CD4-positive, alpha-beta memory T cell (primary cell): ENCODE measurements around the gene RBPMS2. TPM values are rescaled to one million over a fixed set of nuclear protein-coding genes. Genes with fewer than 3 reads are reported as not detected.
A peak's percentile ranks its signal among the peaks of the same experiment; 100 is the strongest.

Source experiments
- CTCF ChIA-PET: fragments of 350-600 bp; sonication (Branson Sonifier 250); formaldehyde crosslinking; loops from one replicate; lab custom pipeline; 2021; ENCODE audit warnings: inconsistent platforms; ENCODE audit not compliant: partially characterized antibody; lab: Charles Lee
- POLR2A ChIA-PET: fragments of 350-600 bp; sonication (Branson Sonifier 250); formaldehyde crosslinking; loops from one replicate; lab custom pipeline; 2021; ENCODE audit not compliant: partially characterized antibody; lab: Charles Lee
- DNase-seq, 5 donors: peaks; one replicate each; pipeline versions ENCODE4 v3.0.0 to v3.0.0-alpha.2; 2020 to 2022; ENCODE audit warnings: mixed read lengths in 1 of 5
- H3K27ac ChIP-seq: one replicate; pipeline ENCODE4 v1.7.0; 2013; ENCODE audit warnings: low read depth, low read length
- H3K27me3 ChIP-seq: 2 replicates; pipeline ENCODE4 v1.7.0; 2013; ENCODE audit warnings: mild to moderate bottlenecking, low read length, moderate library complexity; ENCODE audit not compliant: insufficient read depth
- H3K36me3 ChIP-seq: 2 replicates; pipeline ENCODE4 v1.7.0; 2013; ENCODE audit warnings: mild to moderate bottlenecking, low read length, moderate library complexity; ENCODE audit not compliant: insufficient read depth
- H3K4me1 ChIP-seq: 2 replicates; pipeline ENCODE4 v1.7.0; 2013; ENCODE audit warnings: mild to moderate bottlenecking, low read length, moderate library complexity; ENCODE audit not compliant: insufficient read depth
- H3K4me3 ChIP-seq, 2 donors: one replicate each; pipeline ENCODE4 v1.7.0; 2013; ENCODE audit warnings: low read length in 2 of 2, mild to moderate bottlenecking in 1 of 2
- H3K9me3 ChIP-seq, 2 donors: one replicate each; pipeline ENCODE4 v1.7.0; 2013; ENCODE audit warnings: low read length in 2 of 2, control low read depth in 1 of 2; ENCODE audit not compliant: control insufficient read depth in 1 of 2
- H3K27ac Mint-ChIP-seq, 7 donors: one replicate each; pipeline ENCODE4 v1.8.0; 2020 to 2021; ENCODE audit warnings: mixed read lengths in 7 of 7, mild to moderate bottlenecking in 6 of 7, inconsistent platforms in 3 of 7, moderate library complexity in 3 of 7
- H3K27me3 Mint-ChIP-seq, 2 donors: one replicate each; pipeline ENCODE4 v1.8.0; 2020 to 2021; ENCODE audit warnings: mixed read lengths in 2 of 2
- H3K36me3 Mint-ChIP-seq, 2 donors: one replicate each; pipeline ENCODE4 v1.8.0; 2020 to 2021; ENCODE audit warnings: mixed read lengths in 2 of 2, inconsistent platforms in 1 of 2, mild to moderate bottlenecking in 1 of 2
- H3K4me1 Mint-ChIP-seq, 4 donors: one replicate each; pipeline ENCODE4 v1.8.0; 2020 to 2021; ENCODE audit warnings: mixed read lengths in 4 of 4, mild to moderate bottlenecking in 1 of 4
- H3K4me3 Mint-ChIP-seq, 8 donors: one replicate each; pipeline ENCODE4 v1.8.0; 2020 to 2021; ENCODE audit warnings: mixed read lengths in 8 of 8, mild to moderate bottlenecking in 7 of 8, moderate library complexity in 6 of 8, inconsistent platforms in 3 of 8
- H3K9me3 Mint-ChIP-seq, 8 donors: one replicate each; pipeline ENCODE4 v1.8.0; 2020 to 2021; ENCODE audit warnings: mixed read lengths in 8 of 8, mild to moderate bottlenecking in 5 of 8, inconsistent platforms in 3 of 8, moderate library complexity in 1 of 8
- intact Hi-C: fragments of 100-400 bp; cut with micrococcal nuclease; formaldehyde crosslinking; loops from one replicate; pipeline ENCODE4 v1.15.1; 2023
- polyA plus RNA-seq, 2 donors: library from polyadenylated mRNA; unstranded; fragments of 300-500 nt; fragmentation: Illumina TruSeq; gene quantifications; one replicate each; pipeline ENCODE4 v1.2.3, GENCODE V29; 2021
- total RNA-seq, 2 experiments: library from RNA; stranded (reverse); gene quantifications; one replicate each; pipeline ENCODE4 v1.2.3, GENCODE V29; 2021

RBPMS2 gene
- total and polyA plus RNA-seq, 4 experiments from 2014 or later = not detected

- H3K27ac Mint-ChIP-seq = no peak overlapping the region
- Histone ChIP-seq H3K4me3 (no peak overlapping the region), H3K27ac (no peak overlapping the region), H3K27me3 (no peaks in the 10 kb centered on the region), H3K36me3 (no peaks in the 10 kb centered on the region), H3K9me3 (no peaks in the 10 kb centered on the region), H3K4me1 (peaks cover 5% of the 10 kb centered on the region)
- CTCF ChIA-PET = interaction anchor here (0.7 to 4.1 kb wide), 27 partner anchors 9 to 129 kb away, joined by 3 to 29 read pairs (median 5); partner anchors contain the start of gene PLEKHO2
- no peaks in the 10 kb centered on the region for H3K27me3 Mint-ChIP-seq
- no peak for DNase-seq
- H3K4me1 Mint-ChIP-seq = peaks cover 0 to 5% (median 2%) of the 10 kb centered on the region in 4 donors
- H3K36me3 Mint-ChIP-seq = no peaks in the 10 kb centered on the region
- intact Hi-C loops = loop anchor here (1.0 kb wide), 1 partner anchor 95 kb away; no protein-coding TSS in a partner anchor
- peaks cover 0 to 1% (median 0%) of the 10 kb centered on the region in 8 donors for H3K9me3 Mint-ChIP-seq
- POLR2A ChIA-PET = interaction anchor here (0.5 to 2.0 kb wide), 2 partner anchors 83 to 1644 kb away, joined by 3 to 10 read pairs; no protein-coding TSS in a partner anchor
- no peak overlapping the region for H3K4me3 Mint-ChIP-seq
Measured at GRCh38 chr15:64810497-64811326, 35.3 kb upstream of the RBPMS2 start.

GRCh38 chr15:64809649-64810496, 34.5 kb upstream of the RBPMS2 start:
- DNase-seq = peak; percentile 42 to 58 (median 54)
- ChIA-PET CTCF (interaction anchor here (0.7 to 4.1 kb wide), 37 partner anchors 9 to 142 kb away, joined by 3 to 29 read pairs (median 4); partner anchors contain the start of genes PIF1 and PLEKHO2), POLR2A (interaction anchor here (0.5 to 2.0 kb wide), 2 partner anchors 84 to 1645 kb away, joined by 3 to 10 read pairs; no protein-coding TSS in a partner anchor)
- Histone ChIP-seq H3K36me3 (no peaks in the 10 kb centered on the region), H3K4me1 (peaks cover 5% of the 10 kb centered on the region), H3K27ac (no peak overlapping the region), H3K27me3 (no peaks in the 10 kb centered on the region), H3K9me3 (no peaks in the 10 kb centered on the region), H3K4me3 (no peak overlapping the region)
- Mint-ChIP-seq H3K4me1 (peaks cover 0 to 5% (median 2%) of the 10 kb centered on the region in 4 donors), H3K4me3 (no peak overlapping the region), H3K36me3 (no peaks in the 10 kb centered on the region), H3K27ac (peak overlapping the region in 3 of 7 donors; percentile 18 to 68 (median 43)), H3K27me3 (no peaks in the 10 kb centered on the region), H3K9me3 (peaks cover 0 to 1% (median 0%) of the 10 kb centered on the region in 8 donors)
- intact Hi-C loops = loop anchor here (1.0 kb wide), 1 partner anchor 95 kb away; no protein-coding TSS in a partner anchor

GRCh38 chr15:64808785-64809453, 33.5 kb upstream of the RBPMS2 start:
- POLR2A ChIA-PET = interaction anchor here (2.0 kb wide), 1 partner anchor 85 kb away, joined by 10 read pairs; no protein-coding TSS in a partner anchor
- no peak for DNase-seq
- Mint-ChIP-seq H3K27me3 (no peaks in the 10 kb centered on the region), H3K27ac (peak overlapping the region in 1 of 7 donors; percentile 73), H3K36me3 (no peaks in the 10 kb centered on the region), H3K4me3 (no peak overlapping the region), H3K9me3 (peaks cover 0 to 1% (median 0%) of the 10 kb centered on the region in 8 donors), H3K4me1 (peaks cover 0 to 5% (median 2%) of the 10 kb centered on the region in 4 donors)
- Histone ChIP-seq H3K4me1 (peaks cover 5% of the 10 kb centered on the region), H3K4me3 (no peak overlapping the region), H3K36me3 (no peaks in the 10 kb centered on the region), H3K27me3 (no peaks in the 10 kb centered on the region), H3K9me3 (no peaks in the 10 kb centered on the region), H3K27ac (no peak overlapping the region)
- intact Hi-C loops = no loop called here
- CTCF ChIA-PET = interaction anchor here (0.7 to 4.1 kb wide), 28 partner anchors 8 to 141 kb away, joined by 3 to 29 read pairs (median 4); partner anchors contain the start of genes PIF1 and PLEKHO2

- H3K9me3 ChIP-seq = no peaks in the 10 kb centered on the region
- no peak overlapping the region for H3K4me3 ChIP-seq
- POLR2A ChIA-PET = no interaction called here
- Mint-ChIP-seq H3K9me3 (peaks cover 0 to 1% (median 0%) of the 10 kb centered on the region in 8 donors), H3K27me3 (no peaks in the 10 kb centered on the region), H3K36me3 (no peaks in the 10 kb centered on the region), H3K4me1 (peaks cover 0 to 5% (median 2%) of the 10 kb centered on the region in 4 donors), H3K4me3 (no peak overlapping the region), H3K27ac (no peak overlapping the region)
- no peaks in the 10 kb centered on the region for H3K27me3 ChIP-seq
- no peaks in the 10 kb centered on the region for H3K36me3 ChIP-seq
- H3K27ac ChIP-seq = no peak overlapping the region
- intact Hi-C loops = no loop called here
- no peak for DNase-seq
- H3K4me1 ChIP-seq = peaks cover 5% of the 10 kb centered on the region
- CTCF ChIA-PET = interaction anchor here (0.6 to 2.9 kb wide), 5 partner anchors 13 to 87 kb away, joined by 3 to 29 read pairs (median 5); no protein-coding TSS in a partner anchor
Measured at GRCh38 chr15:64807751-64808222, 32.4 kb upstream of the RBPMS2 start.

- H3K36me3 Mint-ChIP-seq = no peaks in the 10 kb centered on the region
- H3K9me3 ChIP-seq = no peaks in the 10 kb centered on the region
- no peak overlapping the region for H3K4me3 Mint-ChIP-seq
- DNase-seq = no peak
- no peaks in the 10 kb centered on the region for H3K27me3 Mint-ChIP-seq
- peaks cover 5% of the 10 kb centered on the region for H3K4me1 ChIP-seq
- peaks cover 0 to 1% (median 0%) of the 10 kb centered on the region in 8 donors for H3K9me3 Mint-ChIP-seq
- no peak overlapping the region for H3K27ac ChIP-seq
- peak overlapping the region in 1 of 7 donors; percentile 35 for H3K27ac Mint-ChIP-seq
- H3K4me3 ChIP-seq = no peak overlapping the region
- CTCF ChIA-PET = interaction anchor here (0.6 to 1.4 kb wide), 2 partner anchors 13 to 87 kb away, joined by 3 to 4 read pairs; no protein-coding TSS in a partner anchor
- POLR2A ChIA-PET = no interaction called here
- no peaks in the 10 kb centered on the region for H3K36me3 ChIP-seq
- intact Hi-C loops = no loop called here
- no peaks in the 10 kb centered on the region for H3K27me3 ChIP-seq
- peaks cover 0 to 5% (median 2%) of the 10 kb centered on the region in 4 donors for H3K4me1 Mint-ChIP-seq
Measured at GRCh38 chr15:64807051-64807749, 31.8 kb upstream of the RBPMS2 start.

GRCh38 chr15:64806509-64806908, 31.1 kb upstream of the RBPMS2 start:
- H3K4me3 ChIP-seq = no peak overlapping the region
- H3K4me1 Mint-ChIP-seq = peaks cover 0 to 5% (median 2%) of the 10 kb centered on the region in 4 donors
- peak overlapping the region in 1 of 7 donors; percentile 48 for H3K27ac Mint-ChIP-seq
- ChIA-PET CTCF (interaction anchor here (1.2 kb wide), 1 partner anchor 29 kb away, joined by 3 read pairs; no protein-coding TSS in a partner anchor), POLR2A (no interaction called here)
- DNase-seq = no peak
- no peaks in the 10 kb centered on the region for H3K36me3 ChIP-seq
- H3K27ac ChIP-seq = no peak overlapping the region
- H3K27me3 Mint-ChIP-seq = no peaks in the 10 kb centered on the region
- intact Hi-C loops = no loop called here
- H3K9me3 ChIP-seq = no peaks in the 10 kb centered on the region
- H3K4me3 Mint-ChIP-seq = no peak overlapping the region
- H3K9me3 Mint-ChIP-seq = no peaks in the 10 kb centered on the region
- no peaks in the 10 kb centered on the region for H3K36me3 Mint-ChIP-seq
- H3K4me1 ChIP-seq = peaks cover 5% of the 10 kb centered on the region
- no peaks in the 10 kb centered on the region for H3K27me3 ChIP-seq
